Measurements from ENCODE around the gene CYBA.

CYBA gene

DNA sequence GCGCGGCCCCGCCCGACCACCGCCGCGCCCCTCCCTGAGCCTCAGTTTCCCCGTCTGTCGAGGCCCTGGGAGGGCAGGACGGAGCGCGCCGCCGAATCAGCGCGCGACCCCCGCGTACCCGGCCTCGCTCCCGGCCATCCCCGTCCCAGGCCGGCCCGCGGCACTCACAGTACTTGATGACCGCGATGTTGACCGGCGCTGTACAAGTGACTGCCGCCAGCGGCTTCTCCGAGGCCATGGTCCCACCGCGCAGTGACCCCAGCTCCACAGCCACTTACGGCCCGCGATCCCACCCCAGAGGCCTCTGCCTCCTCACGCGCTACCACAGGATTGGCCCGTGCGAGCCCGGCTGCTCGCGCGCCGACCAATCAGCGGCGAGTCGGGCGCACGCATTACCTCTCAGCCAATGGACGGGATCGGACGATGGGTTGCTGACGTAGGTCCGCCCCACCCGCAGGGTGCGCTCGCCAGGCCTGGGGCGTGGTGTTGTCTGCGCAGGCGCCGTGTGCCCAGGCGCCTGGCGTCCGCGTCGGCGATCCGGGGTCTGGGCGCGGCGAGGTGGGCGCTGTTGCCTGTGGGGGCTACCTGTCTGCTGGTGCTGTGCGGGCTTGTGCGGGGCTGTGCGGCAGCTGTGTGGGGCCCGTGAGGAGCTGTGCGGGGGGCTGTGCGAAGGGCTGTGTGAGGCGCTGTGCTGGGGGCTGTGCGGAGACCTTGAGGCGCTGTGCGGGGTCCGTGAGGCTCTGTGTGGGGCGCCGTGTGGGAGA lies 12.2 kb upstream of the CYBA start, which contains the start of gene MVD:
MVD (minus strand) TSS at position 249 of the 764 bp plus-strand sequence; CDS start at position 238, 11 bp downstream.
- peak; percentile 88 for DNase-seq (ENCODE audit: low read depth)

- DNase-seq (ENCODE audit: low read depth), result no peak
Observed at GRCh38 chr16:88662222-88662842, 11.5 kb upstream of the CYBA start.

DNA sequence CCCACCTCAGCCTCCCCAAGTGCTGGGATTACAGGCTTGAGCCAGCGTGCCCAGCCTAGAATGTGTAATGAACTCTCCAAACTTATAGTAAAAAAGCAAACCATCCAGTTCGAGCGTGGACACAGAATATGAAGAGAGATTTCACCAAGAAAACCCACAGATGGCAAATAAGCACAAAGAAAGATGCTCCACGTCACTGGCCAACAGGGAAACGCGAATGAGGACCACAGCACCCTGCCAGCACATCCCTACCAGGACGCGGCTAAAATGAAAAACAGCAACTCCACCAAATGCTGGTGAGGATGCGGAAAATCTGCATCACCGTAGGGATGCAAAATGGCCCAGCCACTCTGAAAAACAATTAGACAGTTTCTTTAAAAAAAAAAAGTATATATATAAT lies 10.6 kb upstream of the CYBA start:
- DNase-seq (ENCODE audit: low read depth), result no peak

GRCh38 chr16:88659160-88659559 lies 8.3 kb upstream of the CYBA start:
- no peak for DNase-seq (ENCODE audit: low read depth)

GRCh38 chr16:88658714-88659113 lies 7.9 kb upstream of the CYBA start:
- DNase-seq (ENCODE audit: low read depth), result no peak

- DNase-seq (ENCODE audit: low read depth), result no peak
Observed at GRCh38 chr16:88657371-88657770, 6.5 kb upstream of the CYBA start.

DNA sequence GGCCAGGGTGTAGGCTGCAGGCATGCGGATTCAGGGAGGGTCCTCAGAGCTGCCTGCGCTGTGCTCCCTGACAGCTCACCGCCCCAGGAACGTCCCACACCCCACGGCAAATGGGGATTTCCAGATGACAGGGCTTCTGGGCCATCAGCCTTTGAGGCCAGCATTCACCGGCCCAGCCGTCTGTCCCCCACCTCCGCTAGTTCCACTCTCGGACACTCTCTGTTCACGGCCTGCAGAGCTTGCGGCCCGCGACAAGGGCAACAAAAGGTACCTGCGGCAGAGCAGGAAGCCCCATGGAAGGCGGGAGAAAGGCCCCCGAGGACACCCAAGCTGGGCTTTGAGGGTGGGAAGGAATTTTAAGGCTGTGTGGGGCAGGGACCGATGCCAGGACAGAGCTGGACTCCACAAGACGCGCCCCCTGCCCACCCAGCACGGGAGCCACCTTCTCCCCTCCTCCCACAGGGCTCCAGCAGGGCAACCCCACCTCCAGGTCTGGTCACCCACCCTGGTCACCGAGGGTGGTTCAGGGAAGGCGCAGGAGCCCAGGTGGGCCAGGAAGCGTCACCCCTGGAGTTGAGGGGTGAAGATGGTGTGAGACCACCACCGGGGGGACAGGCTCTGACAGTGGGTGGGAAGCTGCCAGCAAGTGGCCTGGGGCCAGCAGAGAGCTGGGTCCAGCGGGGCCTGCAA lies 5.6 kb upstream of the CYBA start:
- no peak for DNase-seq (ENCODE audit: low read depth)

DNA sequence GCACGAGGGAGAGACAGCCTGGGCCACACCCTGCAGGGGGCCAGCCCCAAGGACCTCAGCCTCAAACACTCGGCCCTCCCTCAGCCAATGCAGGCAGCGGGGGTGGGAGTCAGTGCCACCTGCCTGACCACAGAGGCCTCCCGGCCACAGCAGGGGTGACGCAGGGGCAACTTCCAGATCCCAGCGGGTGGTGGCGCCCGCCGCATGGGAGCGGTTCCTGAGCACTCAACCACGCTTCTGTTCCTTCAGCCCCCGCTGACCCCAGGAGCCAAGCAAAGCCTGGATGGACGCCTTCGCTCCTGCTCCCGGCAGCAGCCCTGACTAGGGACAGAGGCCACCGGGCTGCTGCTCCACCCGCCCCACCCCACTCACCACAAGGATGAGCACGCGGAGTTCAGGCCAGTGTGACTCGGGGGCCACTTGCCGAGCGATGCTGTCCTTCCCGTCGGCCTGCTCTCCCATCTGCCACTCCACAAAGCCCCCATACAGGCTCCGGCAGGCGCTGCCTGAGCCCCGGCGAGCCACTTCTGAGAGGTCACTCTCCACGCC lies 5.0 kb upstream of the CYBA start:
- DNase-seq (ENCODE audit: low read depth), result no peak

DNA sequence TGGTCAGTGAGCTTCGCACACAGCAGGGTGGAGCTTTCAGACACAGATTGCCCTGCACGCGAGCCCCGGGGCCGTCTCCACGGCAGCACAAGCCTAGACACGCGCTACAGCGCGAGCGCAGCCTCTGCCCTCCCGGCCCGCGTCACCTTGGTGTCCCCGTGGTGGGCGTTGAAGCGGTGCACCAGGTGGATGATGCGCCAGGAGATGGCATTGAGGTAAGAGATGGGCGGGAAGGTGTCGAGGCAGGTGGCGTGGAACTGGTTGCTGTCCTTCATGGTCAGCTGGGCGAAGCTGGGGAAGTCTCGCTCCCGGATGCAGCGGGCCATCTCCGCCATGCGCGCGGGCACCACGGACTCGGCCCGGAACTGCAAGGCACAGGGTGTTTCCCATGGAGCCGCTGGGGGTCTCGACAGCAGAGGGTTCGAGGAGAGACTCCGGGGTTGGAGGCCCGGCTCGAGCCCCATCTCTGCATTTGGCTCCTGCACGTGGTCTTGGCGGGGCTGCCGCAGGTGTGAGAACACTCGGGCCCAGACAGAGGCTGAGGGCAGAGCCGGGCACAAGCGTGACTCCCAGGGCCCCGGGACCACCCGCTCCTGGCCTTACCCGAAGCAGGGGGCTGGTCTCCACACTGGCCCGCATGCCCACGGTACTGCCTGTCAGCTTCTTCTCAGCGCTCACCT lies 4.3 kb upstream of the CYBA start:
- no peak for DNase-seq (ENCODE audit: low read depth)

GRCh38 chr16:88654363-88655052 lies 3.7 kb upstream of the CYBA start:
- no peak for DNase-seq (ENCODE audit: low read depth)

GRCh38 chr16:88653596-88654362 lies 2.9 kb upstream of the CYBA start:
- DNase-seq (ENCODE audit: low read depth), result no peak

- DNase-seq (ENCODE audit: low read depth), result no peak
Observed at GRCh38 chr16:88653101-88653500, 2.2 kb upstream of the CYBA start.

GRCh38 chr16:88652762-88653063 lies 1.9 kb upstream of the CYBA start:
- DNase-seq (ENCODE audit: low read depth), result no peak

GRCh38 chr16:88651989-88652761 lies 1.3 kb upstream of the CYBA start:
- no peak for DNase-seq (ENCODE audit: low read depth)

DNA sequence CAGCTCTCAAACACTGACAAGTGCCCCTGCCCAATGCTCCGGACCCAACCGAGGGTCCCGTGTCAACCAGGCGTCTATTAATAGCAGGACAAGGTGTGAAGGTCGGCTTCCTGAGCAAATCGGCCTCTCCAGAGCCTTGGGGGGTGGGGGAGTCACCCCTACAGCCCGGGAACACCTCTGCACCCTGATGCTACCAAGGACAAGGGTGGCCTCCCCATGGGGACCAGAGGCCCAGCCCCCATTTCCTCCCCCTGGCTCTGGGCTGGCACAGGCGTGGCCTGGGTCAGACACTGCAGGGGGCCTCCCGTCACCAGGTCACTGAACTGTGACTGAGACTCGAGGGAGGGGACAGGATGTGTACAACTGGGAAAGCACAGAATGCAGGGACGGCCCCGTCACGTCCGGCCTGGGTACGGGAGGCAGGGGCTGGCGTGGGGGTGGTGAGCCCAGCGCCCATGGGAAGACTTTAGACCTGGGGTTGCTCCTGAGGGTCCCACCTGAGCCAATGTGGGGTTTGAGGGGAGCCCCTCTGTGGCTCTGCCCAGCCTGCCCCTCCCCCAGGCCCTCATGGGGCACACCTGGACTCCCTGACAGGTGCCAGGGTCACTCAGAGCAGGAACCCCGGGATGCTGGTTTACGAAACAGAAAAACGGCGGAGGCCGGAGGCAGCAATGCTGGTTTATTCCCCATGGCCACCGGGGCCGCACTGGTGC lies 579 bp upstream of the CYBA start:
- DNase-seq (ENCODE audit: low read depth), result peak; percentile 48

DNA sequence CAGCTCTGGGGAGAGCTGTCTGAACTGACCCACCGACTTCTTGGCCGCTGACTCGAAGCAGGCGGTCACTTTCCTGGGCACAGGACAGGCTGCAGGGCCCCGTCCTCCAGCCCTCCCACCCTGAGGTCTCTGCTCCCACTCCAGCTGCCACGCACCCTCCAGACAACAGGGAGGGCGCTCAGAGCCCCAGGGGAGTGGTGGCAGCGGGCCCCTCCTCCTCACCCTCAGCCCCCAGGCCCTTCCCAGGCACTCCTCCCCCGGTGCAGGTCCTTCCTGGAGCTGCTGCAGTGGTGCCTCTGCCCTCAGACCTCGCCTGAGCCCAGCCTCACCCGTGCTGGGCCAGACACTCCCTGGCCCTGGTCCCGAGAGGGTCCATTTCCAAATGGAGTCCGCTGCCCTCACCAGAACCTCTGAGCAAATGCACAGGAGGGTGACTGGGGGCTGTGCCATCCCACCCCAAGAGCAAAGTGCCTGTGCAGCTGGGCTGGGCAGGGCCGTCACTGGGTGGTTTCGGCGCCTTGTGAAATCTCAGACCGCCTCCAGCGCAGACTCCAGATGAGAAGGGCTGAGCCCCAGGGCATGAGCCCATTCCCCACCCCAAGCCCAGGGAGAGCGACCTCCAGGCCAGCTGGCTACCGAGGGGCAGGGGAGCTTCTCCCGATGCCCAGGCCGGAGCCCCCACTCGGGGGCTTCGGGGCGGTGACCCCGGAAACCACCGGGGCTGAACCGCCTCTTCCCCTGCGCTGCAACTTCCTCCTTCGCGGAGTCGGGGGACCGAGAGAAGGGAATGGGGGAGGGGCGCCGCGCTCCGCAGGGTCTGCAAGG lies 717 bp downstream of the CYBA start:
- DNase-seq (ENCODE audit: low read depth), result no peak

GRCh38 chr16:88649195-88649923 lies 1.5 kb downstream of the CYBA start:
- no peak for DNase-seq (ENCODE audit: low read depth)
